CD14-positive monocyte (primary cell): ENCODE data around the gene CSNK1A1L. TPM values are rescaled to one million over a fixed set of nuclear protein-coding genes. Genes with fewer than 3 reads are reported as not detected.
A peak's percentile ranks its signal among the peaks of the same experiment; 100 is the strongest.

Source experiments
- DNase-seq, 3 donors: peaks; one replicate each; pipeline ENCODE4 v3.0.0-alpha.2; 2011 to 2022
- H2AFZ ChIP-seq: 2 replicates; pipeline ENCODE4 v1.6.0; 2012; ENCODE audit warnings: mild to moderate bottlenecking, low read depth, low read length, inconsistent platforms; ENCODE audit not compliant: insufficient read depth, poor library complexity, severe bottlenecking
- H3K27ac ChIP-seq, 2 donors: 1 replicate in 1 of 2; 2 replicates in 1 of 2; pipeline ENCODE4 v1.5.1; 2012 to 2013; ENCODE audit warnings: low read length in 2 of 2, control low read depth in 1 of 2, inconsistent platforms in 1 of 2, low read depth in 1 of 2, mild to moderate bottlenecking in 1 of 2
- H3K27me3 ChIP-seq, 2 donors: one replicate each; pipeline versions ENCODE4 v1.6.0 to v1.6.1; 2011 to 2013; ENCODE audit warnings: low read length in 2 of 2; ENCODE audit not compliant: control insufficient read depth in 2 of 2, insufficient read depth in 2 of 2
- H3K36me3 ChIP-seq, 2 donors: replicated peaks in 1 of 2; 1 replicate in 1 of 2; 2 replicates in 1 of 2; pipeline versions ENCODE4 v1.5.1 to v1.6.1; 2012 to 2013; ENCODE audit warnings: low read length in 2 of 2, control low read depth in 1 of 2, inconsistent platforms in 1 of 2, mild to moderate bottlenecking in 1 of 2; ENCODE audit not compliant: insufficient read depth in 2 of 2, control insufficient read depth in 1 of 2
- H3K4me1 ChIP-seq, 2 donors: 1 replicate in 1 of 2; 2 replicates in 1 of 2; pipeline versions ENCODE4 v1.5.1 to v1.6.1; 2012 to 2013; ENCODE audit warnings: low read length in 2 of 2, control low read depth in 1 of 2, inconsistent platforms in 1 of 2, mild to moderate bottlenecking in 1 of 2, moderate library complexity in 1 of 2; ENCODE audit not compliant: insufficient read depth in 2 of 2, control insufficient read depth in 1 of 2
- H3K4me2 ChIP-seq: replicated peaks from 2 replicates; pipeline ENCODE3; 2012; ENCODE audit warnings: low read length, moderate library complexity, mild to moderate bottlenecking; ENCODE audit not compliant: poor library complexity, severe bottlenecking; ENCODE audit errors: extremely low read depth
- H3K4me3 ChIP-seq, 3 experiments: fragments of 200-600 bp in 1 of 3; sonication (generic) in 1 of 3; replicated peaks in 1 of 3; 1 replicate in 2 of 3; 2 replicates in 1 of 3; pipeline ENCODE4 v1.5.1; 2011 to 2013; ENCODE audit warnings: low read length in 3 of 3, mild to moderate bottlenecking in 3 of 3, control low read depth in 2 of 3, low read depth in 2 of 3, inconsistent platforms in 1 of 3, moderate library complexity in 1 of 3
- H3K79me2 ChIP-seq: 2 replicates; pipeline ENCODE4 v1.6.0; 2012; ENCODE audit warnings: mild to moderate bottlenecking, control low read depth, inconsistent platforms, low read length, moderate library complexity; ENCODE audit not compliant: insufficient read depth
- H3K9ac ChIP-seq: 2 replicates; pipeline ENCODE4 v1.6.0; 2017; ENCODE audit warnings: low read length, mild to moderate bottlenecking; ENCODE audit not compliant: insufficient read depth, poor library complexity, severe bottlenecking
- H3K9me3 ChIP-seq, 2 donors: replicated peaks in 1 of 2; 1 replicate in 1 of 2; 2 replicates in 1 of 2; pipeline versions ENCODE4 v1.5.1 to v1.6.1; 2012 to 2013; ENCODE audit warnings: low read length in 2 of 2, control low read depth in 1 of 2; ENCODE audit not compliant: control insufficient read depth in 1 of 2, insufficient read depth in 1 of 2
- H4K20me1 ChIP-seq: 2 replicates; pipeline ENCODE4 v1.6.0; 2012; ENCODE audit warnings: mild to moderate bottlenecking, low read length, control low read depth, moderate library complexity; ENCODE audit not compliant: insufficient read depth
- H3K27ac Mint-ChIP-seq, 7 donors: one replicate each; pipeline ENCODE4 v1.8.0; 2020; ENCODE audit warnings: mild to moderate bottlenecking in 7 of 7, mixed read lengths in 7 of 7, moderate library complexity in 6 of 7, inconsistent platforms in 2 of 7
- H3K27me3 Mint-ChIP-seq, 3 donors: one replicate each; pipeline ENCODE4 v1.8.0; 2021 to 2022; ENCODE audit warnings: low read depth in 3 of 3, mild to moderate bottlenecking in 3 of 3, mixed read lengths in 3 of 3, moderate library complexity in 3 of 3, inconsistent platforms in 1 of 3
- H3K36me3 Mint-ChIP-seq, 2 donors: one replicate each; pipeline ENCODE4 v1.8.0; 2020; ENCODE audit warnings: mixed read lengths in 2 of 2, inconsistent platforms in 1 of 2, mild to moderate bottlenecking in 1 of 2
- H3K4me1 Mint-ChIP-seq: one replicate; pipeline ENCODE4 v1.8.0; 2020; ENCODE audit warnings: mild to moderate bottlenecking, mixed read lengths
- H3K4me3 Mint-ChIP-seq, 2 donors: one replicate each; pipeline ENCODE4 v1.8.0; 2020; ENCODE audit warnings: mild to moderate bottlenecking in 2 of 2, mixed read lengths in 2 of 2, moderate library complexity in 1 of 2
- H3K9me3 Mint-ChIP-seq, 7 donors: one replicate each; pipeline ENCODE4 v1.8.0; 2020 to 2022; ENCODE audit warnings: mixed read lengths in 7 of 7, mild to moderate bottlenecking in 6 of 7, moderate library complexity in 6 of 7, inconsistent platforms in 2 of 7
- WGBS: methylation state at CpG from one replicate; pipeline ENCODE4 v1.1.5; 2013; ENCODE audit warnings: missing lambda C conversion rate; ENCODE audit not compliant: insufficient coverage; 5-methylcytosine and 5-hydroxymethylcytosine counted together
- intact Hi-C, 2 donors: fragments of 100-400 bp; cut with micrococcal nuclease; formaldehyde crosslinking; loops; one replicate each; pipeline versions ENCODE4 v1.15.0 to v1.15.1; 2023
- polyA plus RNA-seq, 3 donors: library from polyadenylated mRNA; depleted of rRNA in 1 of 3; unstranded in 2 of 3; stranded (reverse) in 1 of 3; fragments of 300-500 nt in 2 of 3; fragments of >200 nt in 1 of 3; fragmentation: Illumina TruSeq in 2 of 3; gene quantifications; 1 replicate in 2 of 3; 2 replicates in 1 of 3; pipeline ENCODE4 v1.2.3, GENCODE V29; 2012 to 2021
- TF ChIP-seq, protein P1 (sequence below): fragments of 200-600 bp; IDR thresholded peaks from one replicate; pipeline ENCODE4 v1.8.0; 2022; ENCODE audit warnings: antibody characterized with exemption, mild to moderate bottlenecking

The CSNK1A1L gene
- polyA plus RNA-seq, 3 donors = 0.07 TPM; not detected in 2

GRCh38 chr13:37101201-37101600 is 4.3 kb downstream of the CSNK1A1L start:
- Histone ChIP-seq H3K79me2 (no peaks in the 10 kb centered on the region), H3K4me2 (no peak overlapping the region), H3K4me1 (no peaks in the 10 kb centered on the region), H3K9me3 (peaks cover 0 to 3% of the 10 kb centered on the region in 2 donors), H4K20me1 (no peaks in the 10 kb centered on the region), H2AFZ (no peak overlapping the region), H3K4me3 (no peak overlapping the region), H3K9ac (no peak overlapping the region), H3K36me3 (no peaks in the 10 kb centered on the region), H3K27me3 (peaks cover 4 to 5% of the 10 kb centered on the region in 2 donors), H3K27ac (no peak overlapping the region)
- Mint-ChIP-seq H3K27ac (peak overlapping the region in 1 of 7 donors; percentile 40), H3K4me3 (no peak overlapping the region), H3K9me3 (no peaks in the 10 kb centered on the region), H3K36me3 (peaks cover 0 to 2% of the 10 kb centered on the region in 2 donors), H3K27me3 (peaks cover 10 to 17% (median 15%) of the 10 kb centered on the region in 3 donors), H3K4me1 (no peaks in the 10 kb centered on the region)
- TF ChIP-seq, protein P1, sequence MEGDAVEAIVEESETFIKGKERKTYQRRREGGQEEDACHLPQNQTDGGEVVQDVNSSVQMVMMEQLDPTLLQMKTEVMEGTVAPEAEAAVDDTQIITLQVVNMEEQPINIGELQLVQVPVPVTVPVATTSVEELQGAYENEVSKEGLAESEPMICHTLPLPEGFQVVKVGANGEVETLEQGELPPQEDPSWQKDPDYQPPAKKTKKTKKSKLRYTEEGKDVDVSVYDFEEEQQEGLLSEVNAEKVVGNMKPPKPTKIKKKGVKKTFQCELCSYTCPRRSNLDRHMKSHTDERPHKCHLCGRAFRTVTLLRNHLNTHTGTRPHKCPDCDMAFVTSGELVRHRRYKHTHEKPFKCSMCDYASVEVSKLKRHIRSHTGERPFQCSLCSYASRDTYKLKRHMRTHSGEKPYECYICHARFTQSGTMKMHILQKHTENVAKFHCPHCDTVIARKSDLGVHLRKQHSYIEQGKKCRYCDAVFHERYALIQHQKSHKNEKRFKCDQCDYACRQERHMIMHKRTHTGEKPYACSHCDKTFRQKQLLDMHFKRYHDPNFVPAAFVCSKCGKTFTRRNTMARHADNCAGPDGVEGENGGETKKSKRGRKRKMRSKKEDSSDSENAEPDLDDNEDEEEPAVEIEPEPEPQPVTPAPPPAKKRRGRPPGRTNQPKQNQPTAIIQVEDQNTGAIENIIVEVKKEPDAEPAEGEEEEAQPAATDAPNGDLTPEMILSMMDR = no peak
- no CpG with 5 or more reads among the region's 1 CpG for WGBS
- no peak for DNase-seq
- intact Hi-C loops = no loop called here

- Histone ChIP-seq H3K79me2 (no peaks in the 10 kb centered on the region), H3K9me3 (peaks cover 0 to 3% of the 10 kb centered on the region in 2 donors), H3K9ac (no peak overlapping the region), H3K27me3 (peaks cover 4 to 5% of the 10 kb centered on the region in 2 donors), H3K4me2 (no peak overlapping the region), H3K27ac (no peak overlapping the region), H2AFZ (no peak overlapping the region), H3K4me3 (no peak overlapping the region), H4K20me1 (no peaks in the 10 kb centered on the region), H3K36me3 (no peaks in the 10 kb centered on the region), H3K4me1 (no peaks in the 10 kb centered on the region)
- Mint-ChIP-seq H3K36me3 (peaks cover 0 to 2% of the 10 kb centered on the region in 2 donors), H3K27ac (no peak overlapping the region), H3K9me3 (peaks cover 0 to 2% (median 0%) of the 10 kb centered on the region in 7 donors), H3K27me3 (peaks cover 10 to 16% (median 15%) of the 10 kb centered on the region in 3 donors), H3K4me3 (no peak overlapping the region), H3K4me1 (no peaks in the 10 kb centered on the region)
- intact Hi-C loops = no loop called here
- TF ChIP-seq, protein P1 = no peak
- DNase-seq = no peak
Measured at GRCh38 chr13:37100731-37101130, 4.7 kb downstream of the CSNK1A1L start.
